MCF 10A (cell line): ENCODE results near the gene SNTB2. TPM values are rescaled to one million over a fixed set of nuclear protein-coding genes. Genes with fewer than 3 reads are reported as not detected.

Experiments
- BruUV-seq: library from RNA; stranded (reverse); fragments of 400-500 nt; replicated peaks from 2 replicates; lab custom pipeline; 2021; lab: Mats Ljungman, UMichigan
- CTCF ChIA-PET: fragments of 300-600 bp; sonication (Branson Sonifier 250); formaldehyde crosslinking; extraction: SDS; loops from one replicate; lab custom pipeline; 2021; ENCODE audit warnings: antibody characterized with exemption, inconsistent platforms; lab: Yijun Ruan, JAX
- POLR2A ChIA-PET: fragments of 300-600, 350-650 bp; sonication (Branson Sonifier 250); formaldehyde crosslinking; extraction: SDS; loops from one replicate; lab custom pipeline; 2020; ENCODE audit warnings: antibody characterized with exemption, inconsistent platforms; lab: Yijun Ruan, JAX
- DNase-seq: peaks from one replicate; pipeline ENCODE4 v3.0.0-alpha.2; 2018; ENCODE audit not compliant: unreplicated experiment
- H3K27ac Mint-ChIP-seq: one replicate; pipeline ENCODE4 v1.8.0; 2022; ENCODE audit warnings: mild to moderate bottlenecking, low read depth, mixed read lengths; ENCODE audit not compliant: unreplicated experiment
- H3K27me3 Mint-ChIP-seq: one replicate; pipeline ENCODE4 v1.8.0; 2022; ENCODE audit warnings: mixed read lengths; ENCODE audit not compliant: insufficient read depth, unreplicated experiment
- H3K36me3 Mint-ChIP-seq: one replicate; pipeline ENCODE4 v1.8.0; 2022; ENCODE audit warnings: mild to moderate bottlenecking, moderate library complexity, mixed read lengths; ENCODE audit not compliant: insufficient read depth, unreplicated experiment
- H3K4me1 Mint-ChIP-seq: one replicate; pipeline ENCODE4 v1.8.0; 2022; ENCODE audit warnings: mixed read lengths; ENCODE audit not compliant: insufficient read depth, unreplicated experiment
- H3K4me3 Mint-ChIP-seq: one replicate; pipeline ENCODE4 v1.8.0; 2022; ENCODE audit warnings: mild to moderate bottlenecking, moderate library complexity, mixed read lengths; ENCODE audit not compliant: unreplicated experiment
- H3K9me3 Mint-ChIP-seq: one replicate; pipeline ENCODE4 v1.8.0; 2022; ENCODE audit warnings: mixed read lengths; ENCODE audit not compliant: unreplicated experiment
- intact Hi-C: fragments of 100-400 bp; cut with micrococcal nuclease; formaldehyde crosslinking; loops from 2 replicates; pipeline ENCODE4 v1.14.1; 2022
- total RNA-seq: library from RNA; stranded (reverse); gene quantifications from 2 replicates; pipeline ENCODE4 v1.2.3, GENCODE V29; 2022
- TF ChIP-seq, protein P1 (sequence below): fragments of 200-600 bp; IDR thresholded peaks from one replicate; pipeline ENCODE4 v1.8.0; 2022; ENCODE audit warnings: antibody characterized with exemption, mild to moderate bottlenecking; ENCODE audit not compliant: unreplicated experiment

Gene SNTB2
- total RNA-seq, 1 experiment from 2014 or later: 20.2 TPM

DNA sequence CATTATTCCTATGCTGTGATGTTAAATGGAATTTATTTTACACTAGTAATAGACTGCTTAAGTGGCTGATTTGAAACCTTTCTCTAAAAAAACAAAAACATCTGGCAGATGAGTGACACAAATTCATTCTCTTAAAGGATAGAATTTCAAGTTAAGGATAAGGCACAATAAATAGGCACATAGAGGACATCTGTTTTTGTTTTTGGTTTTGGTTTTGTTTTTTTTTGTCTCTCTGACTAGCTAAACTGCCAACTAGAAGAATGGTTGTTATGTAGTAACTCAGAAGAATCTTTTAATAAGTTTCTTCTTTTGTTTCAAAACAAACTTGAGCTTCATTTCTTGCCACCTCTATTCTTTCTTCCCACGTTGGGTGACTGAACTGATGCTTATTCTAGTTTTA lies 119.1 kb downstream of the SNTB2 start:
- no TSS peak for BruUV-seq
- Mint-ChIP-seq H3K4me3 (no peak overlapping the region), H3K4me1 (no peaks in the 10 kb centered on the region), H3K27ac (no peak overlapping the region), H3K9me3 (no peaks in the 10 kb centered on the region), H3K27me3 (no peaks in the 10 kb centered on the region), H3K36me3 (peaks cover 24% of the 10 kb centered on the region)
- TF ChIP-seq, protein P1, sequence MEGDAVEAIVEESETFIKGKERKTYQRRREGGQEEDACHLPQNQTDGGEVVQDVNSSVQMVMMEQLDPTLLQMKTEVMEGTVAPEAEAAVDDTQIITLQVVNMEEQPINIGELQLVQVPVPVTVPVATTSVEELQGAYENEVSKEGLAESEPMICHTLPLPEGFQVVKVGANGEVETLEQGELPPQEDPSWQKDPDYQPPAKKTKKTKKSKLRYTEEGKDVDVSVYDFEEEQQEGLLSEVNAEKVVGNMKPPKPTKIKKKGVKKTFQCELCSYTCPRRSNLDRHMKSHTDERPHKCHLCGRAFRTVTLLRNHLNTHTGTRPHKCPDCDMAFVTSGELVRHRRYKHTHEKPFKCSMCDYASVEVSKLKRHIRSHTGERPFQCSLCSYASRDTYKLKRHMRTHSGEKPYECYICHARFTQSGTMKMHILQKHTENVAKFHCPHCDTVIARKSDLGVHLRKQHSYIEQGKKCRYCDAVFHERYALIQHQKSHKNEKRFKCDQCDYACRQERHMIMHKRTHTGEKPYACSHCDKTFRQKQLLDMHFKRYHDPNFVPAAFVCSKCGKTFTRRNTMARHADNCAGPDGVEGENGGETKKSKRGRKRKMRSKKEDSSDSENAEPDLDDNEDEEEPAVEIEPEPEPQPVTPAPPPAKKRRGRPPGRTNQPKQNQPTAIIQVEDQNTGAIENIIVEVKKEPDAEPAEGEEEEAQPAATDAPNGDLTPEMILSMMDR: no peak
- ChIA-PET POLR2A (interaction anchor here (0.7 kb wide), 1 partner anchor 627 kb away, joined by 3 read pairs; no protein-coding TSS in a partner anchor), CTCF (no interaction called here)
- no peak for DNase-seq
- intact Hi-C loops: no loop called here

DNA sequence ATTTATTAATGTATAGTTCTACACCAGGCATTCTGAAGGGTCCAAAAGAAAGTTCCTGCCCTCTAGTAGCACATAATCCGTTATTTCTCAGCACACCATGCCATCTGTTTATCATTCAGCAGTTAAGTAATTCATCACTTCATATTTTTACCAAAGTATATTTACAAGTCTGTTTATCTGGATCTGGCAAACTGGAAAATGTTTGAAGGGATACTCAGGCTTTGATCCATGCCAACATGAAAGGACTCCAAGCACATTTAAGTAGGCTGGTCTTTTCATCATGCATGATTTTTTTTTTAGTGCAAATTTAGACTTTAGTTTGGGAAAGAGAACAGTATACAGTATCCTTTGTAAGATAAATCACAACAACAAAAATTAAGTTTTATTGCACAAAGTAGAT lies 120.1 kb downstream of the SNTB2 start:
- H3K4me1 Mint-ChIP-seq: peaks cover 2% of the 10 kb centered on the region
- intact Hi-C loops: no loop called here
- CTCF ChIA-PET: interaction anchor here (1.6 kb wide), 1 partner anchor 11 kb away, joined by 3 read pairs; no protein-coding TSS in a partner anchor
- H3K36me3 Mint-ChIP-seq: peaks cover 26% of the 10 kb centered on the region
- TF ChIP-seq, protein P1: no peak
- H3K4me3 Mint-ChIP-seq: no peak overlapping the region
- no peaks in the 10 kb centered on the region for H3K9me3 Mint-ChIP-seq
- POLR2A ChIA-PET: no interaction called here
- H3K27me3 Mint-ChIP-seq: no peaks in the 10 kb centered on the region
- no peak for DNase-seq
- H3K27ac Mint-ChIP-seq: no peak overlapping the region
- BruUV-seq: no TSS peak

DNA sequence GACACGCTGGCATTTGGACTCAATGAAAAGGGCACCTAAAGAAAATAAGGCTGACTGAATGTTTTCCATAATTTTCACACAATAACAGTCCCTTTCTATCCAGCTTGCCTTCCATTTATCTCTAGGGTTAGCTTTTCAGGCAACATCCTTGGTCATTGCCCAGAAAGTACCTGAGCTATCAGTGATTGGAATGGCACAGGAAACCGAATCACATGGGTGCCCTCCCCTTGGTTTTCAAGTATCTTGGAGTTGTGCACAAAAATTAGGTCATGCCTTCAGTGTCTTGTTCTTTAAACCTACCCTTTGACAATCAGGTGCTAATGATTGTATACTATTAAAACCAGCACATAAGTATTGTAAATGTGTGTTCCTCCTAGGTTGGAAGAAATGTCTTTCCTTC lies 120.9 kb downstream of the SNTB2 start:
- Mint-ChIP-seq H3K4me1 (peaks cover 6% of the 10 kb centered on the region), H3K27me3 (no peaks in the 10 kb centered on the region), H3K4me3 (no peak overlapping the region), H3K9me3 (no peaks in the 10 kb centered on the region), H3K36me3 (peaks cover 22% of the 10 kb centered on the region), H3K27ac (no peak overlapping the region)
- intact Hi-C loops: no loop called here
- TF ChIP-seq, protein P1: no peak
- no TSS peak for BruUV-seq
- no peak for DNase-seq
- ChIA-PET POLR2A (no interaction called here), CTCF (interaction anchor here (1.6 kb wide), 1 partner anchor 11 kb away, joined by 3 read pairs; no protein-coding TSS in a partner anchor)

DNA sequence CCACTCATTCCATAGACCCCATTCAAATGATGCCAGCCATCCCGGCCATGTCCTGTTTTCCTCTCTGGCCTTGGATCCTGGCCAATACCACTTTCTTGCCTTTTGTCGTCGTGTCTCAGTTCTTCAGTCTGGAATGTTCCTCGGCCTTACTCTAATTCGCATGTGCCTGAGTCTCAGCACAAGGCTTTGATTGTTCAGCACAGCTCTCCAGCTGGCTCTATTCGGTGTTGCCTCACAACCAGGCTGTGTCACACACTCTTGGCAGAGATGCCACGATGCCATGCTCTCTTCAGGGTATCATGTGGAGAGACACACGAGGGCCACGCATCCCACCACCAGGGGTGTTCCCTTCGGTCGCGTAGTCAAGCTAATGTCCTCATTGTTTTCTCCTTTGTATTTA lies 122.4 kb downstream of the SNTB2 start:
- no peaks in the 10 kb centered on the region for H3K27me3 Mint-ChIP-seq
- no peak overlapping the region for H3K27ac Mint-ChIP-seq
- peaks cover 16% of the 10 kb centered on the region for H3K4me1 Mint-ChIP-seq
- TF ChIP-seq, protein P1: no peak
- H3K36me3 Mint-ChIP-seq: peaks cover 16% of the 10 kb centered on the region
- no peak for DNase-seq
- ChIA-PET POLR2A (no interaction called here), CTCF (interaction anchor here (1.1 kb wide), 1 partner anchor 72 kb away, joined by 3 read pairs; no protein-coding TSS in a partner anchor)
- H3K4me3 Mint-ChIP-seq: no peak overlapping the region
- no peaks in the 10 kb centered on the region for H3K9me3 Mint-ChIP-seq
- intact Hi-C loops: no loop called here
- BruUV-seq: no TSS peak
